Adrenal gland (tissue), 12 donors: ENCODE data around the gene NOX3. TPM values are rescaled to one million over a fixed set of nuclear protein-coding genes. Genes with fewer than 3 reads are reported as not detected.

ENCODE experiments used
- DNase-seq, 7 donors: peaks; one replicate each; pipeline ENCODE4 v3.0.0-alpha.2; 2019 to 2020
- H3K27ac ChIP-seq, 5 donors: fragments of 200-600 bp; sonication (generic) in 4 of 5; 1 replicate in 3 of 5; 2 replicates in 2 of 5; pipeline versions ENCODE4 v1.5.1 to v1.8.0; 2016 to 2020; ENCODE audit warnings: mild to moderate bottlenecking in 1 of 5
- H3K27me3 ChIP-seq: fragments of 200-600 bp; 2 replicates; pipeline ENCODE4 v1.8.0; 2021
- H3K36me3 ChIP-seq, 2 donors: fragments of 200-600 bp; replicated peaks in 1 of 2; 1 replicate in 1 of 2; 2 replicates in 1 of 2; pipeline versions ENCODE4 v1.5.1 to v1.8.0; 2018 to 2022
- H3K4me1 ChIP-seq, 2 donors: fragments of 200-600 bp; replicated peaks in 1 of 2; 1 replicate in 1 of 2; 2 replicates in 1 of 2; pipeline versions ENCODE4 v1.5.1 to v1.8.0; 2018 to 2021
- H3K4me3 ChIP-seq, 4 donors: fragments of 200-600 bp; sonication (generic) in 3 of 4; one replicate each; pipeline ENCODE4 v1.5.1; 2016 to 2018
- H3K9me3 ChIP-seq, 3 donors: fragments of 200-600 bp; sonication (generic) in 1 of 3; replicated peaks in 1 of 3; 1 replicate in 2 of 3; 2 replicates in 1 of 3; pipeline versions ENCODE4 v1.5.1 to v1.8.0; 2016 to 2021
- POLR2A ChIP-seq, 2 donors: fragments of 450-650 bp; IDR thresholded peaks; one replicate each; pipeline ENCODE4 v1.6.1; 2017; ENCODE audit warnings: antibody characterized with exemption in 2 of 2, mild to moderate bottlenecking in 2 of 2, moderate library complexity in 1 of 2
- WGBS, 4 donors: extraction: QIAGEN DNeasy Blood & Tissue Kit in 2 of 4; methylation state at CpG; one replicate each; pipeline versions ENCODE4 v1.1.5 to v1.1.7; 2013 to 2017; 5-methylcytosine and 5-hydroxymethylcytosine counted together
- intact Hi-C, 2 donors: fragments of 100-400 bp; cut with DNase I; formaldehyde crosslinking; loops; one replicate each; pipeline versions ENCODE4 v1.14.1 to v1.15.0; 2022 to 2023
- polyA plus RNA-seq, 3 donors: library from polyadenylated mRNA; stranded (reverse); fragments of 200-250 nt in 2 of 3; fragments of 350-450 nt in 1 of 3; fragmentation: Illumina TruSeq in 1 of 3; extraction: RNeasy Lipid Tissue Mini Kit (QIAGEN cat#74804) in 1 of 3; gene quantifications; one replicate each; pipeline ENCODE4 v1.2.3, GENCODE V29; 2013 to 2014
- total RNA-seq, 9 donors: library from RNA; depleted of rRNA in 4 of 9; stranded (reverse); fragments of >200 nt in 4 of 9; fragments of 120-200 nt in 1 of 9; fragmentation: NEBNext Ultra II Directional in 1 of 9; extraction: Animal tissue kit (Norgen Biotek cat#: 25700) in 1 of 9; gene quantifications; one replicate each; pipeline versions ENCODE4 v1.1.0 to v1.2.4, GENCODE V29; 2013 to 2023
- TF ChIP-seq, protein P1 (sequence below), 6 experiments: fragments of 450-650 bp in 4 of 6; fragments of 200-600 bp in 2 of 6; sonication (generic) in 1 of 6; IDR thresholded peaks; 1 replicate in 5 of 6; 2 replicates in 1 of 6; pipeline versions ENCODE4 v1.5.1 to v1.8.0; 2016 to 2021; ENCODE audit warnings: antibody characterized with exemption in 6 of 6, mild to moderate bottlenecking in 2 of 6, moderate library complexity in 1 of 6
- donor health status: healthy with polysubstance abuse.
- donor health status: Bipolar disorder and iron deficiency.
- donor health status: DM: yes; HTN: yes; CAD: no.
- donor health status: DM: no; HTN: no; CAD: no.
- donor health status: DM: no; HTN: no; CAD: no.
- donor health status: DM: yes; HTN: yes; CAD: no.

The NOX3 gene
- total and polyA plus RNA-seq, 12 donors: 0.11 to 0.24 TPM; not detected in 10

DNA sequence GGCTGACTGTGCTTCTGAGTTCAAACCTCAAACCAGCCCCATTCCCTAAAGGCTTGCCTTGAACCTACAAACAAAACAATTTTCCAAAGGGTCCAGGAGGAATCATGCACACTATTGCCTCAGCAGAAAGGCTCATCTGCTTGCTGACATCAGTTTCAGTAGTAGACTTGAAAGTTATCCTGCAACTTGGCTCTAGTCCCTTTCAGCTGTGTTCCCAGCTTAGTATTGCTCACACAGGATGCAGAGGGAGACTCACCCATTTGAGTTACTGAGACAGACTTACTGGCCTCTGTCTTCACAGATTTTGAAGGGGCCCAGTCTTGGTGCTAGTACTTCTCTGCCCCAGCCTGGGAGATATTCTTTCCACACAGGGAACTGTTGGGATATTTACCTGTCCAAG lies 102.8 kb downstream of the NOX3 start:
- TF ChIP-seq, protein P1, sequence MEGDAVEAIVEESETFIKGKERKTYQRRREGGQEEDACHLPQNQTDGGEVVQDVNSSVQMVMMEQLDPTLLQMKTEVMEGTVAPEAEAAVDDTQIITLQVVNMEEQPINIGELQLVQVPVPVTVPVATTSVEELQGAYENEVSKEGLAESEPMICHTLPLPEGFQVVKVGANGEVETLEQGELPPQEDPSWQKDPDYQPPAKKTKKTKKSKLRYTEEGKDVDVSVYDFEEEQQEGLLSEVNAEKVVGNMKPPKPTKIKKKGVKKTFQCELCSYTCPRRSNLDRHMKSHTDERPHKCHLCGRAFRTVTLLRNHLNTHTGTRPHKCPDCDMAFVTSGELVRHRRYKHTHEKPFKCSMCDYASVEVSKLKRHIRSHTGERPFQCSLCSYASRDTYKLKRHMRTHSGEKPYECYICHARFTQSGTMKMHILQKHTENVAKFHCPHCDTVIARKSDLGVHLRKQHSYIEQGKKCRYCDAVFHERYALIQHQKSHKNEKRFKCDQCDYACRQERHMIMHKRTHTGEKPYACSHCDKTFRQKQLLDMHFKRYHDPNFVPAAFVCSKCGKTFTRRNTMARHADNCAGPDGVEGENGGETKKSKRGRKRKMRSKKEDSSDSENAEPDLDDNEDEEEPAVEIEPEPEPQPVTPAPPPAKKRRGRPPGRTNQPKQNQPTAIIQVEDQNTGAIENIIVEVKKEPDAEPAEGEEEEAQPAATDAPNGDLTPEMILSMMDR (IDR thresholded peaks at IDR 0.05): no peak
- TF ChIP-seq POLR2A (IDR thresholded peaks at IDR 0.05): no peak
- Histone ChIP-seq H3K4me1 (no peaks in the 10 kb centered on the region), H3K27me3 (no peaks in the 10 kb centered on the region), H3K9me3 (peaks cover 0 to 9% (median 0%) of the 10 kb centered on the region in 3 donors), H3K36me3 (no peaks in the 10 kb centered on the region), H3K27ac (no peak overlapping the region), H3K4me3 (no peak overlapping the region)
- intact Hi-C loops: no loop called here
- no peak for DNase-seq

DNA sequence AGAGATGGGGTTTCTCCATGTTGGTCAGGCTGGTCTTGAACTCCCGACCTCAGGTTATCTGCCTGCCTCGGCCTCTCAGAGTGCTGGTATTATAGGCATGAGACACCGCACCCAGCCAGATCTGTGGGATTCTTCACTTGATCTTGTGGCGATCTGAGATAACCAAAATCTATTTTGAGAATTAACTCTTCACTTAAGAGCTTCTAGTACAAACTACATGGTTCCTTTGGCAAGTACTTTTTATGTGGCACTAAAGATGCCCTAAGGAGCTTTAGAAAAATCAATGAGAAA lies 103.6 kb downstream of the NOX3 start:
- intact Hi-C loops: no loop called here
- H3K9me3 ChIP-seq: peaks cover 0 to 9% (median 0%) of the 10 kb centered on the region in 3 donors
- WGBS, 4 donors: 91 to 94% (median 92%) methylated on average over 4 of the region's 4 CpGs
- DNase-seq: no peak
- H3K4me1 ChIP-seq: no peaks in the 10 kb centered on the region
- no peak for TF ChIP-seq POLR2A (IDR thresholded peaks at IDR 0.05)
- TF ChIP-seq, protein P1 (IDR thresholded peaks at IDR 0.05): no peak
- no peak overlapping the region for H3K4me3 ChIP-seq
- H3K27ac ChIP-seq: no peak overlapping the region
- no peaks in the 10 kb centered on the region for H3K36me3 ChIP-seq
- no peaks in the 10 kb centered on the region for H3K27me3 ChIP-seq

DNA sequence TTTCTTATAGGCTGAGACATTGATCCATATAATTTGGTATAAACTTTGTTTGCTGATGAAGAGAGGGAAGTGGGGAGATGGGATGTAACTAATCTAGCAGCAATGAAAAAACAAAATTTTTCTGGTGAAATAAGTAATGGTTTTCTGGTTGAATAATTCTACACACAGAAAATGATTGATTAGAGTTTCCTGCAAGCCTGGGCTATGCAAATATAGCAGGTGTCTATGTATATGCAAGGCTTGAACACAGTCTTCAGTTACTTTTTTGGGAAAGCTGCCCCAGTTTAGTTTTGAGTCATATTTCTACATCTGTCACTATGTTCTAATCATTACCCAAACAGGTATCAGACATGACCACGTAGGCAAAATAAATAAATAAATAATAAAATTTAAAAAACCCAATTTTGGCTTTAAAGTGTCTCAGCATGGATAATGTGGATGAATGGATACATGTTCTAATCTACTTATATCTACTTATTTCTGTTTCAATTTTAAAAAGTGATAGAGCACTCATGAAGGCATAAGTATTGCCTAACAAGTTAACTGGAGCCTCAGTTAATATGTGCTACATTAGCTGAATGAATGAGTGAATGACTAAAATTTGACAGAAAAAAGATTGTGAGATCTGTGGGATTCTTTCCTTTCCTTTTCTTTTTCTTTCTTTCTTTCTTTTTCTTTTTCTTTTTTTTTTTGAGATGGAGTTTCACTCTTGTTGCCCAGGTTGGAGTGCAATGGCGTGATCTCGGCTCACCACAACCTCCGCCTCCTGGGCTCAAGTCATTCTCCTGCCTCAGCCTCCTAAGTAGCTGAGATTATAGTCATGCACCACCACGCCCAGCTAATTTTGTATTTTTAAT lies 104.1 kb downstream of the NOX3 start:
- intact Hi-C loops: no loop called here
- no peaks in the 10 kb centered on the region for H3K36me3 ChIP-seq
- DNase-seq: no peak
- no peak overlapping the region for H3K4me3 ChIP-seq
- peaks cover 0 to 9% (median 0%) of the 10 kb centered on the region in 3 donors for H3K9me3 ChIP-seq
- no peak for TF ChIP-seq POLR2A (IDR thresholded peaks at IDR 0.05)
- TF ChIP-seq, protein P1 (IDR thresholded peaks at IDR 0.05): no peak
- H3K27ac ChIP-seq: no peak overlapping the region
- H3K4me1 ChIP-seq: no peaks in the 10 kb centered on the region
- 87 to 91% (median 90%) methylated on average over 5 of the region's 5 CpGs for whole genome bisulfite sequencing, 4 donors
- H3K27me3 ChIP-seq: no peaks in the 10 kb centered on the region

DNA sequence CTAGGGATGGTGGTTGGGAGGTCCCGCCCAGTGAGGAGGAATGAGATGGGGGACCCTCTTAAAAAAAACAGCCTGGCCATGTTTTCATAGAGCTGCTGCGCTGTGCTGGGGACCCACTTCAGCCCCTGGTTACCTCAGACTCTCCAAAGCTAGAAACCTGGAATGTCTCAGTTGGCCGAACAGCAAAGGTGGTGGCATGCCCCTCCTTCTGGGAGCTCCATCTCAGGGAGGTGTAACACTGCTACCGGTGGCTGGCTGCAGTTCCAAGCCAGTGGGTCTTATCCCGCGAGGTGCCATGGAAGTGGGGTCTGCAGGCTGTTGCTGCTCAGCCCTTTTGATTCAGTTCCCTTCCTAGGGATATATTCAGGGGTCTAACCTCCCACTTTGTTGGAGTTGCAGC lies 105.7 kb downstream of the NOX3 start:
- no peak overlapping the region for H3K4me3 ChIP-seq
- intact Hi-C loops: no loop called here
- H3K27ac ChIP-seq: no peak overlapping the region
- no peak for TF ChIP-seq POLR2A (IDR thresholded peaks at IDR 0.05)
- TF ChIP-seq, protein P1 (IDR thresholded peaks at IDR 0.05): no peak
- no peak for DNase-seq
- 86 to 96% (median 93%) methylated on average over 5 to 6 of the region's 6 CpGs for WGBS, 4 donors
- peaks cover 0 to 9% (median 0%) of the 10 kb centered on the region in 3 donors for H3K9me3 ChIP-seq
- no peaks in the 10 kb centered on the region for H3K27me3 ChIP-seq
- no peaks in the 10 kb centered on the region for H3K36me3 ChIP-seq
- no peaks in the 10 kb centered on the region for H3K4me1 ChIP-seq
